Activated CD4-positive, alpha-beta T cell treated with anti-CD3 and anti-CD28 coated beads for 36 hours (primary cell): ENCODE measurements around the gene RHBG. TPM values are rescaled to one million over a fixed set of nuclear protein-coding genes. Genes with fewer than 3 reads are reported as not detected.

Experiments
- ATAC-seq: fragments of 200-7000 bp; cut with Tn5 transposase; one replicate; pipeline ENCODE4 v1.10.0; 2021; ENCODE audit warnings: mild to moderate bottlenecking, moderate library complexity
- CTCF ChIA-PET: fragments of 350-600 bp; sonication (Branson Sonifier 250); formaldehyde crosslinking; loops from one replicate; lab custom pipeline; 2021; ENCODE audit warnings: antibody characterized with exemption; lab: Charles Lee
- POLR2A ChIA-PET: fragments of 350-600 bp; sonication (Branson Sonifier 250); formaldehyde crosslinking; loops from one replicate; lab custom pipeline; 2021; ENCODE audit warnings: antibody characterized with exemption, inconsistent platforms; lab: Charles Lee
- DNase-seq: peaks from one replicate; pipeline ENCODE4 v3.0.0-alpha.2; 2020
- H3K27ac Mint-ChIP-seq: one replicate; pipeline ENCODE4 v1.8.0; 2021; ENCODE audit warnings: mixed read lengths
- H3K27me3 Mint-ChIP-seq: one replicate; pipeline ENCODE4 v1.8.0; 2021; ENCODE audit warnings: mixed read lengths
- H3K36me3 Mint-ChIP-seq: one replicate; pipeline ENCODE4 v1.8.0; 2021; ENCODE audit warnings: low read depth, mixed read lengths
- H3K4me1 Mint-ChIP-seq: one replicate; pipeline ENCODE4 v1.8.0; 2021; ENCODE audit warnings: mixed read lengths
- H3K4me3 Mint-ChIP-seq: one replicate; pipeline ENCODE4 v1.8.0; 2021; ENCODE audit warnings: mild to moderate bottlenecking, moderate library complexity, mixed read lengths
- H3K9me3 Mint-ChIP-seq: one replicate; pipeline ENCODE4 v1.8.0; 2021; ENCODE audit warnings: low read depth, mixed read lengths
- intact Hi-C, 2 experiments: fragments of 100-400 bp; cut with DNase I in 1 of 2; cut with micrococcal nuclease in 1 of 2; formaldehyde crosslinking; loops; one replicate each; pipeline versions ENCODE4 v1.14.2 to v1.15.1; 2022 to 2024; cut with DNase I, micrococcal nuclease
- total RNA-seq, 2 experiments: library from RNA; stranded (reverse); gene quantifications; one replicate each; pipeline ENCODE4 v1.2.3, GENCODE V29; 2021

RHBG gene
- total RNA-seq, 2 experiments from 2014 or later: not detected

- intact Hi-C loops: loop anchor here in 1 of 2 experiments (10.0 kb wide), 1 partner anchor 182 kb away; no protein-coding TSS in a partner anchor
- ChIA-PET POLR2A (no interaction called here), CTCF (interaction anchor here (0.7 to 1.9 kb wide), 3 partner anchors 13 to 73 kb away, joined by 3 to 6 read pairs (median 4); no protein-coding TSS in a partner anchor)
- ATAC-seq (no peak), DNase-seq (no peak)
- H3K27ac Mint-ChIP-seq: no peak overlapping the region
- H3K4me1 Mint-ChIP-seq: peaks cover 2% of the 10 kb centered on the region
- H3K4me3 Mint-ChIP-seq: no peak overlapping the region
- no peaks in the 10 kb centered on the region for H3K36me3 Mint-ChIP-seq
- H3K27me3 Mint-ChIP-seq: peaks cover 25% of the 10 kb centered on the region
- H3K9me3 Mint-ChIP-seq: no peaks in the 10 kb centered on the region
Measured at GRCh38 chr1:156372876-156373275, 3.9 kb downstream of the RHBG start.

- ATAC-seq: no peak
- H3K27me3 Mint-ChIP-seq: peaks cover 23% of the 10 kb centered on the region
Measured at GRCh38 chr1:156373546-156373945, 4.5 kb downstream of the RHBG start.

DNA sequence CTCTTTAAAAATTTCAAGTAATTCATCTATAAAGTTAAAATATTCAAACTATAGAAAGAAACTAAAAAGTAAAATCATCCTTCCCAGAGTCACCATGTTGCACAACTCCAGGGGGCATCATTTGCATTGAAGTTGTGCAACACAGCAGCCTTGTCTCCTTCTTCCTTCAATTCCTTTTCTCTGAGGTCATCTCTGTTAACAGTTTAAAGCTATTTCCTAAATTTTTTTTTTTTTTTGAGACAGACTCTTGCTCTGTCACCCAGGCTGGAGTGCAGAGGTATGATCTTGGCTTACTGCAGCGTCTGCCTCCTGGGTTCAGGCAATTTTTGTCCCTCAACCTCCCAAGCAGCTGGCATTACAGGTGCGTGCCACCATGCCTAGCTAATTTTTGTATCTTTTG is 7.1 kb downstream of the RHBG start:
- Mint-ChIP-seq H3K4me1 (no peaks in the 10 kb centered on the region), H3K27ac (no peak overlapping the region), H3K36me3 (no peaks in the 10 kb centered on the region), H3K4me3 (no peak overlapping the region), H3K9me3 (no peaks in the 10 kb centered on the region), H3K27me3 (peaks cover 16% of the 10 kb centered on the region)
- no peak for ATAC-seq
- CTCF ChIA-PET: interaction anchor here (0.5 to 3.3 kb wide), 6 partner anchors 9 to 244 kb away, joined by 3 to 27 read pairs (median 3); partner anchors contain the start of genes CCT3 and TSACC
- POLR2A ChIA-PET: no interaction called here
- intact Hi-C loops: loop anchor here in 1 of 2 experiments (2.0 to 10.0 kb wide), 2 partner anchors 15 to 179 kb away; no protein-coding TSS in a partner anchor
- no peak for DNase-seq

More at GRCh38 chr1:156373546-156373945, 4.5 kb downstream of the RHBG start:
- Mint-ChIP-seq H3K27ac (no peak overlapping the region), H3K9me3 (no peaks in the 10 kb centered on the region), H3K4me1 (peaks cover 2% of the 10 kb centered on the region), H3K4me3 (no peak overlapping the region), H3K36me3 (no peaks in the 10 kb centered on the region)
- CTCF ChIA-PET: interaction anchor here (0.7 to 1.9 kb wide), 3 partner anchors 12 to 72 kb away, joined by 3 to 6 read pairs (median 4); no protein-coding TSS in a partner anchor
- DNase-seq: no peak
- intact Hi-C loops: loop anchor here in 1 of 2 experiments (10.0 kb wide), 1 partner anchor 181 kb away; no protein-coding TSS in a partner anchor
- POLR2A ChIA-PET: no interaction called here

- intact Hi-C loops: loop anchor here in 1 of 2 experiments (2.0 to 10.0 kb wide), 2 partner anchors 16 to 178 kb away; no protein-coding TSS in a partner anchor
- ChIA-PET POLR2A (no interaction called here), CTCF (interaction anchor here (0.6 to 3.3 kb wide), 6 partner anchors 8 to 551 kb away, joined by 3 to 27 read pairs (median 5); no protein-coding TSS in a partner anchor)
- no peak overlapping the region for H3K4me3 Mint-ChIP-seq
- DNase-seq: no peak
- no peak overlapping the region for H3K27ac Mint-ChIP-seq
- peaks cover 16% of the 10 kb centered on the region for H3K27me3 Mint-ChIP-seq
- H3K9me3 Mint-ChIP-seq: no peaks in the 10 kb centered on the region
- H3K36me3 Mint-ChIP-seq: no peaks in the 10 kb centered on the region
- no peak for ATAC-seq
- H3K4me1 Mint-ChIP-seq: no peaks in the 10 kb centered on the region
Measured at GRCh38 chr1:156376958-156377919, 8.2 kb downstream of the RHBG start.

- DNase-seq (no peak), ATAC-seq (no peak)
- Mint-ChIP-seq H3K9me3 (no peaks in the 10 kb centered on the region), H3K36me3 (no peaks in the 10 kb centered on the region), H3K27me3 (peaks cover 11% of the 10 kb centered on the region), H3K4me3 (no peak overlapping the region), H3K4me1 (no peaks in the 10 kb centered on the region), H3K27ac (no peak overlapping the region)
- ChIA-PET POLR2A (no interaction called here), CTCF (interaction anchor here (0.7 to 2.3 kb wide), 6 partner anchors 8 to 108 kb away, joined by 3 to 7 read pairs (median 4); no protein-coding TSS in a partner anchor)
- intact Hi-C loops: loop anchor here in 1 of 2 experiments (10.0 kb wide), 1 partner anchor 176 kb away; no protein-coding TSS in a partner anchor
Measured at GRCh38 chr1:156378557-156378956, 9.5 kb downstream of the RHBG start.

DNA sequence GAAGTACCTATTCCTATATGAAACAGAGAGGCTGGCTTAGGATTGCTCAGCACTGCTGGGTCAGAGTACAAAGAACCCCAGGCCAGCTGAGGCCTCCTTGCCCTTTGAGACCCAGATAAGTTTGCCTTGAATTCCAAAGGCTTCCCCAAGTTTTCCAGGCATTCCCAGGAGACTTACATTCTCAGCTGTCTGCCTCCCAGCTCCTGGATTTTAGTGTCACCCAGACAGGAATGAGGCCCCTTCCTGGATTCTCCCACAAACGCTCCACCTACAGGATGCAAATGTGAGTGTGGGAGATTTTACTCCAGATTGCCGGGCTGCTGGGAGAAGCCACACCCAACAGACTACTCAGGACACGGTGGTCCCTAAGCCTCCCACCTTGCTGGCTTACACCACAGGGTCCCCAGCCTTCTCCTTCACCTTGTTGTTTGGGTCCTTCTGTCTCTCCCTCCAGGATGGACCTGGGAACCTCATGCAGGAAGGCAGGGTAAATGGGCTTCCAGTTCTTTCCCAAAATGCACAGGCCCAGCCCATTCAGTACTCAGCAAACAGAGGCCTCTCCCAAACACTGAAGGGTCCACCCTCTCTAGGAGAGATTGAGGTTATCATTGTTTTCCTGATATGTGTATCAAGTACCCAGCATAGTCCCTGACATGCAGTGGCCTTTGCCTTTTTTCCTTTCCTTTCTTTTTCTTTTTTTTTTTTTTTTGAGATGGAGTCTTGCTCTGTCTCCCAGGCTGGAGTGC is 10.6 kb downstream of the RHBG start:
- Mint-ChIP-seq H3K27ac (no peak overlapping the region), H3K9me3 (no peaks in the 10 kb centered on the region), H3K4me1 (no peaks in the 10 kb centered on the region), H3K4me3 (no peak overlapping the region), H3K36me3 (no peaks in the 10 kb centered on the region), H3K27me3 (peaks cover 8% of the 10 kb centered on the region)
- no peak for DNase-seq
- POLR2A ChIA-PET: no interaction called here
- ATAC-seq: no peak
- CTCF ChIA-PET: interaction anchor here (0.7 to 1.3 kb wide), 3 partner anchors 21 to 86 kb away, joined by 3 to 4 read pairs (median 3); no protein-coding TSS in a partner anchor
- intact Hi-C loops: loop anchor here in 1 of 2 experiments (10.0 kb wide), 1 partner anchor 175 kb away; no protein-coding TSS in a partner anchor

GRCh38 chr1:156382561-156382960 is 13.6 kb downstream of the RHBG start:
- Mint-ChIP-seq H3K27ac (no peak overlapping the region), H3K4me1 (peaks cover 5% of the 10 kb centered on the region), H3K36me3 (no peaks in the 10 kb centered on the region), H3K27me3 (peaks cover 5% of the 10 kb centered on the region), H3K4me3 (no peak overlapping the region), H3K9me3 (no peaks in the 10 kb centered on the region)
- DNase-seq (no peak), ATAC-seq (no peak)
- CTCF ChIA-PET: interaction anchor here (1.0 to 5.7 kb wide), 4 partner anchors 19 to 66 kb away, joined by 3 to 264 read pairs (median 46); no protein-coding TSS in a partner anchor
- intact Hi-C loops: no loop called here
- POLR2A ChIA-PET: no interaction called here

DNA sequence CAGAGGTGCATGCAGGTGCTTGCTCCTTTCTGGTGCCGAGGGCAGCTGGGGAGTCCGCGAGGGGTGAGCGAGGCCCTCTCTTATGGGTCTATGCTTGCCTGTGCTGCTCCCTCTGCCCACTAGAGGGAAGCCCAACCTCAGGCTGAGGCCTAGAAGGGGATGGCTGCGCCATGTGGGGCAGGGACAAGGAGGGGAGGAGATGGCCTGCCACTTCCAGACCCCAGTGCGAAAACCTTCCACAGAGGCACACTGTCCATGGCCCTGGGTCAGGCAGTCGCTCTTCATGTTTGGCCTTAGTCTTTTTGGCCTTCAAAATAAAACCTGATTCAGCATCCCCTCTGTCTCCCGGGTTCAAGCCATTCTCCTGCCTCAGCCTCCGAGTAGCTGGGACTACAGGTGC is 14.0 kb downstream of the RHBG start:
- CTCF ChIA-PET: interaction anchor here (1.2 to 5.7 kb wide), 5 partner anchors 24 to 74 kb away, joined by 3 to 264 read pairs (median 61); no protein-coding TSS in a partner anchor
- H3K27ac Mint-ChIP-seq: no peak overlapping the region
- DNase-seq (peak; percentile 79), ATAC-seq (peak; percentile 91)
- no peaks in the 10 kb centered on the region for H3K9me3 Mint-ChIP-seq
- H3K4me1 Mint-ChIP-seq: peaks cover 5% of the 10 kb centered on the region
- POLR2A ChIA-PET: no interaction called here
- H3K4me3 Mint-ChIP-seq: no peak overlapping the region
- intact Hi-C loops: no loop called here
- peaks cover 7% of the 10 kb centered on the region for H3K27me3 Mint-ChIP-seq
- no peaks in the 10 kb centered on the region for H3K36me3 Mint-ChIP-seq

DNA sequence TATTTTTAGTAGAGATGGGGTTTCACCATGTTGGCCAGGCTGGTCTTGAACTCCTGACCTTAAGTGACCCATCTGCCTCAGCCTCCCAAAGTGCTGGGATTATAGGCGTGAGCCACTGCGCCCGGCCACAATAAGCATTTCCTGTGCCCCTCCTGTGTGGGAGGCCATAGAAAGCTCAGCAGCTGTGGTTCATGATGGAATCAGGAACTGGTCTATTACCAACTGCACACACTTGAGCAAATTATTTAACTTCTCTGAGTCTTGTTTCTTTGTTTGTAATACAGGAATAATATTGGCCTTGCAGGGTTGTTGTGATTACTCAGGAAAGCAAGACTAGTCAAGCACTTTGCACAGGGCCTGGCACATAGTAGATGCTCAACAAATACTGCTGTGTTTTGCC is 15.0 kb downstream of the RHBG start:
- Mint-ChIP-seq H3K36me3 (no peaks in the 10 kb centered on the region), H3K9me3 (no peaks in the 10 kb centered on the region), H3K27ac (no peak overlapping the region), H3K27me3 (peaks cover 11% of the 10 kb centered on the region), H3K4me1 (peaks cover 5% of the 10 kb centered on the region), H3K4me3 (no peak overlapping the region)
- intact Hi-C loops: loop anchor here in 1 of 2 experiments (2.0 kb wide), 1 partner anchor 225 kb away; no protein-coding TSS in a partner anchor
- POLR2A ChIA-PET: no interaction called here
- ATAC-seq: no peak
- DNase-seq: no peak
- CTCF ChIA-PET: interaction anchor here (0.7 to 5.7 kb wide), 9 partner anchors 10 to 215 kb away, joined by 3 to 264 read pairs (median 17); no protein-coding TSS in a partner anchor

DNA sequence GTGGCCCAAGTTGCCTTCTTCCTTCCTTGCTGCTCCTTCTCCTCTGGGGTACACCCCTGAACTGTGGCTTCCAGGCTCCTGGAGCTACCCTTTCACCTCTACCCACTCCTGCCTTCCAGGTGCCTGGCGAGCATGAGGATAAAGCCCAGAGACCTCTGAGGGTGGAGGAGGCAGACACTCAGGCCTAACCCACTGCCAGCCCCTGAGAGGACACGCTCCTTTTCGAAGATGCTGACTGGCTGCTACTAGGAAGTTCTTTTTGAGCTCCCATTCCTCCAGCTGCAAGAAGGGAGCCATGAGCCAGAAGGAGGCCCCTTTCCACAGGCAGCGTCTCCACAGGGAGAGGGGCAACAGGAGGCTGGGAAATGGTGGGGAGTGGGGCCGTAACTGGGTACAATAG is 15.6 kb downstream of the RHBG start:
- CTCF ChIA-PET: interaction anchor here (0.7 to 5.7 kb wide), 14 partner anchors 10 to 215 kb away, joined by 3 to 264 read pairs (median 8); partner anchors contain the start of gene NAXE
- DNase-seq: no peak
- H3K36me3 Mint-ChIP-seq: no peaks in the 10 kb centered on the region
- no peak overlapping the region for H3K4me3 Mint-ChIP-seq
- no peaks in the 10 kb centered on the region for H3K9me3 Mint-ChIP-seq
- no peak overlapping the region for H3K27ac Mint-ChIP-seq
- POLR2A ChIA-PET: no interaction called here
- peaks cover 17% of the 10 kb centered on the region for H3K27me3 Mint-ChIP-seq
- H3K4me1 Mint-ChIP-seq: peaks cover 5% of the 10 kb centered on the region
- intact Hi-C loops: loop anchor here (1.0 to 2.0 kb wide), 4 partner anchors 60 to 224 kb away; no protein-coding TSS in a partner anchor
- ATAC-seq: no peak
